ENCODE measurements around the gene AOPEP.

DNA sequence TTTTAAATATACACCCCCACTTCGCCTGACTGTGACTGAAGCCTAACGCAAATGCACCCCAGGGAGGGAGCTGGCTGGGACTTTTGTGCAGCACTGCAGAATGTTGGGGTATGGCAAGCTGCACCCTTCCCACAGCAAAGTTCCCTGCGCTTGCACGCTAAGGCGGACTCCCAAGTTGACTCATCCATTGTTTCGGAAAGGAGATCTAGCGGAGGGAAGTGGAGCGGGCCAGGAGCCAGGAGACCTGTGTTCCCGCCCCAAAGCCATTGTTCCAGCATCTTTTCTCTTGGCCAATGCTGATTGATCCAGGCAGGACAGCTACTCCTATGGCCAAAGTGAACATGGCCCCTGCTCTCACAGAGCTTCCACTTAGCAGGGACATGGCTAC, 202.9 kb downstream of the AOPEP start:
- TF ChIP-seq CTCF (IDR thresholded peaks at IDR 0.05): no peak
- no peak for TF ChIP-seq POLR2AphosphoS5 (IDR thresholded peaks at IDR 0.05)
